Muscle of leg (tissue), 11 donors: ENCODE measurements around the gene ARHGAP42. TPM values are rescaled to one million over a fixed set of nuclear protein-coding genes. Genes with fewer than 3 reads are reported as not detected.
A peak's percentile ranks its signal among the peaks of the same experiment; 100 is the strongest.

Experiments used
- DNase-seq: peaks from one replicate; pipeline ENCODE4 v3.0.0; 2013
- H3K27ac ChIP-seq: one replicate; pipeline ENCODE4 v1.5.1; 2013; ENCODE audit warnings: mild to moderate bottlenecking, low read length, control low read depth
- H3K27me3 ChIP-seq: one replicate; pipeline ENCODE4 v1.6.1; 2013; ENCODE audit warnings: low read length; ENCODE audit not compliant: control insufficient read depth, insufficient read depth
- H3K36me3 ChIP-seq: one replicate; pipeline ENCODE4 v1.6.1; 2013; ENCODE audit warnings: low read length; ENCODE audit not compliant: control insufficient read depth, insufficient read depth
- H3K4me1 ChIP-seq: one replicate; pipeline ENCODE4 v1.6.1; 2013; ENCODE audit warnings: low read length; ENCODE audit not compliant: control insufficient read depth, insufficient read depth
- H3K4me3 ChIP-seq: one replicate; pipeline ENCODE4 v1.5.1; 2013; ENCODE audit warnings: low read length, control low read depth
- H3K9me3 ChIP-seq: replicated peaks from 2 replicates; pipeline ENCODE4 v1.6.1; 2013; ENCODE audit warnings: low read depth, low read length; ENCODE audit not compliant: control insufficient read depth
- WGBS: methylation state at CpG from one replicate; pipeline ENCODE4 v1.1.5; 2013; ENCODE audit warnings: missing lambda C conversion rate; ENCODE audit not compliant: insufficient coverage; 5-methylcytosine and 5-hydroxymethylcytosine counted together
- polyA plus RNA-seq, 8 donors: library from polyadenylated mRNA; unstranded; fragments of 120-200 nt; gene quantifications; one replicate each; pipeline versions ENCODE4 v1.2.1 to v1.2.3, GENCODE V29; 2013; ENCODE audit warnings: inconsistent platforms in 1 of 8, low replicate concordance in 1 of 8; ENCODE audit not compliant: insufficient read length in 8 of 8, insufficient read depth in 1 of 8
- total RNA-seq: library from RNA; stranded (reverse); fragments of 120-200 nt; gene quantifications from one replicate; pipeline ENCODE4 v1.2.4, GENCODE V29; 2013

Gene ARHGAP42
- total and polyA plus RNA-seq, 9 donors, result 17.8 to 29.6 (median 24.4) TPM

DNA sequence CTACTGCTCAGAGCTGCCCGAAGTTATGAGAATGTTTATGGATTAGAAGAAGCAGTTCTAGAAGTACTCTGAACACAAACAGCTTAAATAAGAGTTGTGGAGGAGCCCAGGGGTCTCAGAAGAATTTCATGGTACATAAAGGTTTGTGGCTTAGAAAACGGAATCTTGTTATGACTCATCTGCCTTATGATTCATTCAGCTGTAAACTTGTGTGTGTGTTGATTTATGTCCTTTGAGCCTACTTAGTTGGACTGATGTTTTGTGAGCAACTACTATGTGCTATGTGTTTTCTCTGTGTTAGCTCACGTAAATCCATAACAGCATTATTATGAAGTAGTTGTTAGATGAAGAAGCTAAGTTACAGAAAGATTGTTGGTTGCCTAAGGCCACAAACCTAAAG lies 238.8 kb downstream of the ARHGAP42 start:
- Histone ChIP-seq H3K27ac (no peak overlapping the region), H3K4me3 (no peak overlapping the region), H3K4me1 (peaks cover 6% of the 10 kb centered on the region), H3K36me3 (no peaks in the 10 kb centered on the region), H3K9me3 (no peaks in the 10 kb centered on the region), H3K27me3 (no peaks in the 10 kb centered on the region)
- 80% methylated on average over 1 of the region's 3 CpGs for WGBS
- no peak for DNase-seq

DNA sequence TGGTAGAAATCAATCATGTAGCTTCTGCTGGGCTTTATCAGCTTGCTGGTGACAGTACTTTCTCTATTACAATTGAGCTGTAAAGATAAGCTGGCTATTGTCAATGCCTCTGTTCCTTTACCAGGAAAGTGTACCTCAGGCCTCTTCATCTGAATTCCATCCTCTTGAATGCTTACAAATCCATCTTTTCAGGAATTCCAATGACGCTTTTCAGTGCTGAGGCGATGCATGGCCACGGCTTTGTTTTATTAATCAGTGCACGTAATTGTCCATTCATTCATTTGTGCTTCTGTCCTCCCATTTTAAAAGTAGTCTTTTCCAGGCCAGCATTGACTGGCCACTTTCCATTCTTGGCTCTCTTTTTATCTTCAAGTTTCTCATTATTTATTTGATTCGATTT lies 240.5 kb downstream of the ARHGAP42 start:
- H3K27me3 ChIP-seq, result no peaks in the 10 kb centered on the region
- peaks cover 4% of the 10 kb centered on the region for H3K4me1 ChIP-seq
- no peaks in the 10 kb centered on the region for H3K36me3 ChIP-seq
- no peak for DNase-seq
- H3K4me3 ChIP-seq, result no peak overlapping the region
- WGBS, result 87% methylated on average over 4 of the region's 5 CpGs
- no peak overlapping the region for H3K27ac ChIP-seq
- H3K9me3 ChIP-seq, result no peaks in the 10 kb centered on the region

DNA sequence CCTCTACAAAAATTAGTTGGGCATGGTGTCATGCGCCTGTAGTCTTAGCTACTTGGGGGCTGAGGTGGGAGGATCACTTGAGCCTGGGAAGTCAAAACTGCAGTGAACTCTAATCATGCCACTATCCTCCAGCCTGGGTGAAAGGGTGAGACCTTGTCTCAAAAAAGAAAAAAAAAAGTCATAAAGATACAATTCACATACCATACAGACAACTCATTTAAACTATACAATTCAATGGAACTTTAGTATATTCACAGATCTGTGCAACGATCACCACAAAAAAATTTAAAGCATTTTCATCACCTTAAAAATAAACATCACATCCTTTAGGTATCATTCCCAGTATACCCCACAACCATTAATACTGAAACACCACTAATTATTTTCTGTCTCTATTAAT lies 241.3 kb downstream of the ARHGAP42 start:
- no peaks in the 10 kb centered on the region for H3K36me3 ChIP-seq
- no peak overlapping the region for H3K27ac ChIP-seq
- H3K4me1 ChIP-seq, result no peaks in the 10 kb centered on the region
- no peak for DNase-seq
- H3K27me3 ChIP-seq, result no peaks in the 10 kb centered on the region
- H3K9me3 ChIP-seq, result no peaks in the 10 kb centered on the region
- H3K4me3 ChIP-seq, result no peak overlapping the region
- no CpG with 5 or more reads among the region's 2 CpGs for WGBS

DNA sequence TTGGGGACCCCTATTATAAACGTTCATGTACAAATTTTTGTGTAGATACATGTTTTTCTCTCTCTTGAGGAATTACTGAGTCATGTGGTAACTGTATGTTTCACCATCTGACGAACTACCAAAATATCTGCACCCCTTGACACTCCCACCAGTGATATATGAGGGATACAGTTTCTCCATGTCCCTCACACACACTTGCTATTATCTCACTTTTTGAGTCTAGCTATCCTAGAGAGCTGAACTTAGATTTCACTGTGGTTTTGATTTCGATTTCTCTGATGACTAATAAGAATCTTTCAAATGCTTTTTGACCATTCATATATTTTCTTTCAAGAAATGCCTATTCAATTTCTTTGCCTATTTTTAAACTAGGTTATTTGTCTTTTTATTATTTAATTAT lies 242.3 kb downstream of the ARHGAP42 start:
- H3K27me3 ChIP-seq, result no peaks in the 10 kb centered on the region
- H3K9me3 ChIP-seq, result no peaks in the 10 kb centered on the region
- no peak for DNase-seq
- H3K27ac ChIP-seq, result no peak overlapping the region
- no peaks in the 10 kb centered on the region for H3K36me3 ChIP-seq
- no peak overlapping the region for H3K4me3 ChIP-seq
- no CpG with 5 or more reads among the region's 3 CpGs for WGBS
- H3K4me1 ChIP-seq, result no peaks in the 10 kb centered on the region

DNA sequence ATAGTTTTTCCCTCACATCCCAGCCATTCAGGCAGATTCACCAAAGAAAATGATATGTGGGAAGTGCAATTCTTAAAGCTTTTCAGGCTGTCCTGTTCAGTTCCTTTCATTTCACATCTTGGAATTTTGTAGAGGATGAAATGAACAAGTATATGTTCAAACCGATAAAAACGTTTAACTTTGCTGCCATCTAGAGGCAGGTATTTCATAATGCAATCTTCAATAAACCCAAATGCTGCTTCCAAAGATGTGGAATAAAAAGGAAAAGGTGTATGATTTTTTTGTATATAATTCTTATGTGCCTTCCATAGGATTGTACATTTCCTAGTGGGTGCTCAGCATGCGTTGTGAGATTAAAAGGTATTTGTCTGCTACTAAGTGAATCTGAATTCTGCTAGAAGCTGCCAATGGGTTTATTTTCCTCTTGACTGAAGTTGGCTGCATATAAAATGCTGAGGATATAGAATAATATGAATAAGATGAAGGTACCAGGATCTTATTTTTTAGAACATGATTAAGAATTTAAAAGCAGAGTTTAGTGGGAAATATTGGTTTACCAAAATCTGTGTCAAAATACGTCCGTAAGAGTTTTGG lies 243.2 kb downstream of the ARHGAP42 start:
- Histone ChIP-seq H3K9me3 (no peaks in the 10 kb centered on the region), H3K4me1 (no peaks in the 10 kb centered on the region), H3K4me3 (no peak overlapping the region), H3K36me3 (no peaks in the 10 kb centered on the region), H3K27me3 (no peaks in the 10 kb centered on the region), H3K27ac (no peak overlapping the region)
- WGBS, result 61% methylated on average over 3 of the region's 5 CpGs
- peak; percentile 88 for DNase-seq

DNA sequence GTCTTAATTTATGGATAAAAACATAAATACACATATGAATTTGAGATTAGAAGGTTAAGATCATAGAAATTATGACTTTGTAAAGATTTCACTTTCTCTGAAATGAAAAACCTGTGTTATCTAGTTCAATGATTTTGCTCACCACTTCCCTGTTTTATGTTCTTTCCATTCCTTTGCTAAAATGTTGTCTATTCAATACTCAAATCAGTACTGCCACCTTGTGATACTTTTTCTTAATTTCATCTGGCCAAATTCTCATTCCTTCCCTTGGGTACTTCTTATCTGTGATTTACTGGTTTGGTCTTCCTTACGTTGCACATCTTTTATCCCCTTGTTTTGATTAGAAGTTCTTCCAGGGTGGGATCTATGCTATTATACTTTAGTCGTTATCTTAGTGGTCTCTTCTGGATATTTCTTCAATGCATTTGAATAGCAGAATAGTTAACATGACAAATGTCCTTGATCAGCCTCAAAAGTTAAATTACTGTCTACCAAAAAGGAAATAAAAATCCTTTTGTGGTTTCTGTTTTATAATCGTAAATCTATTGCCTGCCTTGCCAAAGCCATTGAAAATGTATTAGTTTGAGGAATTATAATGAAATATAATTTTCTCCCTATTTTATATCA lies 245.5 kb downstream of the ARHGAP42 start:
- DNase-seq, result peak; percentile 47
- WGBS, result no CpG with 5 or more reads among the region's 3 CpGs
- H3K27me3 ChIP-seq, result no peaks in the 10 kb centered on the region
- no peaks in the 10 kb centered on the region for H3K9me3 ChIP-seq
- no peaks in the 10 kb centered on the region for H3K36me3 ChIP-seq
- no peak overlapping the region for H3K4me3 ChIP-seq
- H3K27ac ChIP-seq, result no peak overlapping the region
- no peaks in the 10 kb centered on the region for H3K4me1 ChIP-seq

DNA sequence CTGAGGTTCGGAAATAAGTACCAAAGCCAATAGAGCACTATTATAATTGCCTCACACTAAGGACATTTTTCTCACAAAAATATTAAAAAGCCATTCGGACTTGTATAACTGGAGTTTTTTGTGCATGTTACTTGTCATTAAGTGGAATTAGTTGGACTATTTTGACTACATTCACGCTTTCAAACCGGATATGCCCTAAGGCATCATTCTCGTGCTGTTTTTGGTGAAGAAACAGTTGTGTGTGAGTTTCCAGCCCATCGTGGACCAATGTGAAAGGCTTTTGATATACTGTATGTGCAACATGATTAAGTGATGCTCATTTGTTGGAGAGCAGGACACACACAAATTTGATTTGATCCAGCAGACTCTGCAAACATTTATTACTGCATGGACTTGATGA lies 249.7 kb downstream of the ARHGAP42 start:
- H3K9me3 ChIP-seq, result no peaks in the 10 kb centered on the region
- no peaks in the 10 kb centered on the region for H3K27me3 ChIP-seq
- H3K4me1 ChIP-seq, result peaks cover 5% of the 10 kb centered on the region
- H3K36me3 ChIP-seq, result no peaks in the 10 kb centered on the region
- no peak overlapping the region for H3K27ac ChIP-seq
- H3K4me3 ChIP-seq, result no peak overlapping the region
- WGBS, result 92% methylated on average over 4 of the region's 6 CpGs
- DNase-seq, result no peak

DNA sequence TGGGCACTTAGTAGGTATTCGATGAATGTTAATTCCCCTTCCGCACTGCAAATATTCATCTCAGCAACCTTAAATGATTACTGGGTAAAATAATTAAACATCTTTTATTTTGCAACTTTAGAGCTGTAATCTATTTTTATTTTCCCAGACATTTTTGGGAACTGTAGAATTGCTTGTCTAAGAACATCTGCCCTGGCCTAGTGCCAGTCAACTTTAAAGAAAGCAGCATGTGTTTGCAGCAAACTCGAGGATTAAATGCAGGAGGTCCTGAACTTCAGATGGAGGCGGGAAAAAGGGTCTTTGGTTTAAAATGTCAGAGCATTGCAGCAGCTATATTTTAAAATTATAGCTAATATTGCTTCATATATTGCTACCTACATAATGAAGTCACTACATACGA lies 252.5 kb downstream of the ARHGAP42 start:
- Histone ChIP-seq H3K4me1 (peaks cover 8% of the 10 kb centered on the region), H3K27me3 (no peaks in the 10 kb centered on the region), H3K9me3 (no peaks in the 10 kb centered on the region), H3K27ac (peak overlapping the region; percentile 67), H3K4me3 (no peak overlapping the region), H3K36me3 (no peaks in the 10 kb centered on the region)
- peak; percentile 96 for DNase-seq
- 14% methylated on average over 1 of the region's 5 CpGs for WGBS

DNA sequence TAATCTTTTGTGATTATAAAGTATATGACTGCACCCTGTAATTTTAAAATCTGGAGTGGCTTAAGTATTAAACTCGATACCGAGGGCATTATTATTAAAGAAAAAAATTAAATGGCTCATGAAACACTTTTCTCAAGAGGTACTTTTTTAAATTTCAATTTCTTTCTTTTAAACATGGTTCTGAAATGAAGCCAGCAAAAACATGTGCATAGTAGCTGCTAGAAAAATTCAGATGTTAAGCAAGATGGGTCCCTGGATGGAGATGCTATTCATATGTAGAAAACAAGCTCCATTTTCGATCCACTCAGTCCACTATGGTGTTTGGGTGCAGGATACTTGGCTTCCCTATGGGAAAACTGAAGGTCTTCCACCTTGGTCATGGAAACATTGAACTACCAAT lies 253.0 kb downstream of the ARHGAP42 start:
- no peaks in the 10 kb centered on the region for H3K9me3 ChIP-seq
- 20% methylated on average over 1 of the region's 3 CpGs for WGBS
- DNase-seq, result peak; percentile 70

DNA sequence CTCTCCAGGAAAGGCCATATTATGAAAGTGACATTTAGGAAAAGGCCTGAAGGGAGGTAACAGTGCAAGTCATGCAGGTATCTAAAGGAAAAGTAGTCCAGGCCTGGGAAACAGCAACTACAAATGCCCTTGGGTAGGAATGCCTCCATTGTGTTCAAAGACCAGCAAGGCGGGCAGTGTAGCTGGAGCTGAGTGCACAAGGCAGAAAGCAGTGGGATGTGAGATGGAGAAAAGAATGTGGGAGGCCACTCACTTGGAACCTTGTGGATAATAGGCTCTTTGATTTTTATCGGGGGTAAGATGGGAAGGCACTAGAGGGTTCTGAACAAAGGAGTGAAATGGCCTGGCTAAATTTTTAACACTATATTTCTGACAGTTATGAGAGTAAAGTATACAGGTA lies 253.9 kb downstream of the ARHGAP42 start:
- H3K27me3 ChIP-seq, result no peaks in the 10 kb centered on the region
- no peaks in the 10 kb centered on the region for H3K9me3 ChIP-seq
- WGBS, result 67% methylated on average over 1 of the region's 2 CpGs
- H3K36me3 ChIP-seq, result peaks cover 2% of the 10 kb centered on the region
- no peak overlapping the region for H3K27ac ChIP-seq
- no peak overlapping the region for H3K4me3 ChIP-seq
- DNase-seq, result no peak
- peaks cover 8% of the 10 kb centered on the region for H3K4me1 ChIP-seq

More for the DNA sequence above, 253.0 kb downstream of the ARHGAP42 start:
- Histone ChIP-seq H3K27ac (no peak overlapping the region), H3K36me3 (peaks cover 2% of the 10 kb centered on the region), H3K27me3 (no peaks in the 10 kb centered on the region), H3K4me3 (no peak overlapping the region), H3K4me1 (peaks cover 8% of the 10 kb centered on the region)
